Loucy (cell line): ENCODE results near the gene EFL1.

Source experiments
- H2AFZ ChIP-seq: fragments of 200-600 bp; sonication (generic); 2 replicates; pipeline ENCODE4 v1.6.0; 2016; ENCODE audit warnings: antibody characterized with exemption, mild to moderate bottlenecking, low read length, moderate library complexity
- H3F3A ChIP-seq: fragments of 200-600 bp; 2 replicates; pipeline ENCODE4 v1.6.0; 2016; ENCODE audit warnings: antibody characterized with exemption, low read depth, mild to moderate bottlenecking
- H3K27me3 ChIP-seq: fragments of 200-600 bp; sonication (generic); 2 replicates; pipeline ENCODE4 v1.6.1; 2014; ENCODE audit warnings: low read length, mild to moderate bottlenecking; ENCODE audit not compliant: insufficient read depth, poor library complexity, severe bottlenecking
- H3K36me3 ChIP-seq: fragments of 200-600 bp; sonication (generic); 2 replicates; pipeline ENCODE4 v1.6.1; 2016; ENCODE audit warnings: low read length; ENCODE audit not compliant: insufficient read depth
- H3K4me1 ChIP-seq: fragments of 200-600 bp; sonication (generic); 2 replicates; pipeline ENCODE4 v1.5.1; 2014; ENCODE audit warnings: low read length, mild to moderate bottlenecking; ENCODE audit not compliant: insufficient read depth, poor library complexity, severe bottlenecking
- H3K4me2 ChIP-seq: fragments of 200-600 bp; sonication (generic); 2 replicates; pipeline ENCODE4 v1.6.0; 2014; ENCODE audit warnings: antibody characterized with exemption, low read length, low read depth, mild to moderate bottlenecking; ENCODE audit not compliant: poor library complexity, severe bottlenecking
- H3K4me3 ChIP-seq: fragments of 200-600 bp; sonication (generic); 2 replicates; pipeline ENCODE4 v1.5.1; 2014; ENCODE audit warnings: low read length, mild to moderate bottlenecking, mixed read lengths; ENCODE audit not compliant: poor library complexity, severe bottlenecking
- H3K79me2 ChIP-seq: fragments of 200-600 bp; sonication (generic); 2 replicates; pipeline ENCODE4 v1.6.1; 2014; ENCODE audit warnings: low read length; ENCODE audit not compliant: insufficient read depth
- H3K9ac ChIP-seq: fragments of 200-600 bp; sonication (generic); 2 replicates; pipeline ENCODE4 v1.6.0; 2014; ENCODE audit warnings: mild to moderate bottlenecking, low read depth, low read length, moderate library complexity; ENCODE audit not compliant: poor library complexity, severe bottlenecking
- H3K9me2 ChIP-seq: fragments of 200-600 bp; sonication (generic); replicated peaks from 2 replicates; pipeline ENCODE4 v1.6.1; 2016; ENCODE audit warnings: low read depth, low read length, mixed read lengths
- H3K9me3 ChIP-seq: fragments of 200-600 bp; sonication (generic); 2 replicates; pipeline ENCODE4 v1.6.1; 2014; ENCODE audit warnings: mild to moderate bottlenecking, antibody characterized with exemption, low read length, low read depth; ENCODE audit not compliant: insufficient read depth
- H4K20me1 ChIP-seq: fragments of 200-600 bp; sonication (generic); 2 replicates; pipeline ENCODE4 v1.6.0; 2014; ENCODE audit warnings: antibody characterized with exemption, low read length, mild to moderate bottlenecking; ENCODE audit not compliant: insufficient read depth, poor library complexity, severe bottlenecking
- CTCF ChIP-seq: fragments of 200-600 bp; sonication (generic); conservative IDR thresholded peaks from 2 replicates; pipeline ENCODE4 v1.5.1; 2014; ENCODE audit warnings: mild to moderate bottlenecking, antibody characterized with exemption, low read length
- EZH2phosphoT487 ChIP-seq: fragments of 200-600 bp; IDR thresholded peaks from 2 replicates; pipeline ENCODE4 v1.6.1; 2018; ENCODE audit warnings: antibody characterized with exemption, mild to moderate bottlenecking, moderate library complexity, borderline replicate concordance

EFL1 gene

GRCh38 chr15:82080774-82081173, 181.8 kb downstream of the EFL1 start:
- no peaks in the 10 kb centered on the region for H3K79me2 ChIP-seq
- H2AFZ ChIP-seq = no peak overlapping the region
- H3K9ac ChIP-seq = no peak overlapping the region
- H3K4me2 ChIP-seq = no peak overlapping the region
- no peaks in the 10 kb centered on the region for H3F3A ChIP-seq
- H3K9me3 ChIP-seq = no peaks in the 10 kb centered on the region
- no peaks in the 10 kb centered on the region for H4K20me1 ChIP-seq
- H3K36me3 ChIP-seq = no peaks in the 10 kb centered on the region
- H3K27me3 ChIP-seq = no peaks in the 10 kb centered on the region
- H3K4me3 ChIP-seq = no peak overlapping the region
- H3K4me1 ChIP-seq = no peaks in the 10 kb centered on the region
- no peaks in the 10 kb centered on the region for H3K9me2 ChIP-seq
- no peak for TF ChIP-seq CTCF
- no peak for TF ChIP-seq EZH2phosphoT487
